Spleen (tissue), 11 donors: Measurements from ENCODE around the gene CR2. TPM values are rescaled to one million over a fixed set of nuclear protein-coding genes. Genes with fewer than 3 reads are reported as not detected.

Experiments used
- DNase-seq: peaks from one replicate; pipeline ENCODE4 v3.0.0-alpha.2; 2020
- H3K27ac ChIP-seq, 8 donors: fragments of 200-600 bp; sonication (generic) in 7 of 8; 1 replicate in 4 of 8; 2 replicates in 4 of 8; pipeline versions ENCODE4 v1.5.0 to v1.8.0; 2016 to 2021; ENCODE audit warnings: inconsistent platforms in 4 of 8, mild to moderate bottlenecking in 4 of 8, moderate library complexity in 1 of 8
- H3K27me3 ChIP-seq, 7 donors: fragments of 200-600 bp; sonication (generic) in 6 of 7; replicated peaks in 1 of 7; 1 replicate in 4 of 7; 2 replicates in 3 of 7; pipeline versions ENCODE4 v1.5.0 to v1.8.0; 2016 to 2021; ENCODE audit warnings: inconsistent platforms in 3 of 7, mild to moderate bottlenecking in 1 of 7
- H3K36me3 ChIP-seq, 6 donors: fragments of 200-600 bp; sonication (generic) in 5 of 6; 1 replicate in 4 of 6; 2 replicates in 2 of 6; pipeline versions ENCODE4 v1.5.0 to v1.8.0; 2016 to 2021; ENCODE audit warnings: inconsistent platforms in 2 of 6
- H3K4me1 ChIP-seq, 6 donors: fragments of 200-600 bp; sonication (generic) in 5 of 6; 1 replicate in 3 of 6; 2 replicates in 3 of 6; pipeline versions ENCODE4 v1.5.0 to v1.8.0; 2016 to 2021; ENCODE audit warnings: inconsistent platforms in 3 of 6
- H3K4me3 ChIP-seq, 8 donors: fragments of 200-600 bp; sonication (generic) in 7 of 8; 1 replicate in 4 of 8; 2 replicates in 4 of 8; pipeline versions ENCODE4 v1.5.0 to v1.8.0; 2016 to 2021; ENCODE audit warnings: inconsistent platforms in 4 of 8, mild to moderate bottlenecking in 4 of 8, moderate library complexity in 2 of 8
- H3K9me3 ChIP-seq, 8 donors: fragments of 200-600 bp; sonication (generic) in 7 of 8; 1 replicate in 4 of 8; 2 replicates in 4 of 8; pipeline versions ENCODE4 v1.5.0 to v1.8.0; 2016 to 2021; ENCODE audit warnings: inconsistent platforms in 4 of 8
- CTCF ChIP-seq, 11 experiments: fragments of 200-600 bp in 7 of 11; fragments of 450-650 bp in 4 of 11; sonication (generic) in 4 of 11; IDR thresholded peaks in 8 of 11; conservative IDR thresholded peaks in 3 of 11; 1 replicate in 7 of 11; 2 replicates in 4 of 11; pipeline versions ENCODE4 v1.4.0 to v1.8.0; 2016 to 2021; ENCODE audit warnings: antibody characterized with exemption in 11 of 11, inconsistent platforms in 4 of 11, mild to moderate bottlenecking in 1 of 11
- POLR2A ChIP-seq, 3 donors: fragments of 450-650 bp; IDR thresholded peaks; one replicate each; pipeline ENCODE4 v1.5.1; 2017; ENCODE audit warnings: antibody characterized with exemption in 3 of 3, mild to moderate bottlenecking in 1 of 3
- POLR2AphosphoS5 ChIP-seq, 3 donors: sonication (generic); formaldehyde crosslinking; IDR thresholded peaks; one replicate each; pipeline ENCODE4 v1.5.1; 2017; ENCODE audit warnings: antibody characterized with exemption in 3 of 3
- WGBS, 5 donors: extraction: QIAGEN DNeasy Blood & Tissue Kit in 3 of 5; methylation state at CpG; one replicate each; pipeline versions ENCODE4 v1.1.5 to v1.1.7; 2013 to 2018; 5-methylcytosine and 5-hydroxymethylcytosine counted together
- intact Hi-C: fragments of 100-400 bp; cut with DNase I; formaldehyde crosslinking; loops from one replicate; pipeline ENCODE4 v1.15.0; 2023; ENCODE audit warnings: low total_unique reads
- polyA plus RNA-seq, 3 donors: library from polyadenylated mRNA; stranded (reverse); fragments of 200-250 nt; gene quantifications; one replicate each; pipeline ENCODE4 v1.2.1, GENCODE V29; 2013
- total RNA-seq, 7 donors: library from RNA; depleted of rRNA in 3 of 7; stranded (reverse); fragments of >200 nt in 3 of 7; fragmentation: NEBNext Ultra II Directional in 4 of 7; extraction: Animal tissue kit (Norgen Biotek cat#: 25700) in 4 of 7; gene quantifications; one replicate each; pipeline versions ENCODE4 v1.1.0 to v1.2.1, GENCODE V29; 2016 to 2021
- donor health status: healthy with polysubstance abuse.
- donor health status: DM: no; HTN: no; CAD: no; lungs with moderate emphysema.
- donor health status: DM: no; HTN: no; CAD: no.
- donor health status: Bipolar disorder and iron deficiency.
- donor health status: healthy.
- donor health status: DM: no; HTN: no; CAD: no.
- donor health status: DM: yes; HTN: yes; CAD: no.

Gene CR2
- total and polyA plus RNA-seq, 10 donors = 87.2 to 284 (median 140) TPM

- peaks cover 0 to 42% (median 19%) of the 10 kb centered on the region in 6 donors for H3K36me3 ChIP-seq
- no peak overlapping the region for H3K27ac ChIP-seq
- no peak overlapping the region for H3K4me3 ChIP-seq
- no peak for DNase-seq
- intact Hi-C loops = no loop called here
- 87 to 94% (median 91%) methylated on average over 3 of the region's 3 CpGs for WGBS, 5 donors
- TF ChIP-seq CTCF (IDR thresholded peaks at IDR 0.05 in 8 of 11, conservative IDR thresholded peaks at IDR 0.05 in 3 of 11) = no peak
- no peak for TF ChIP-seq POLR2A (IDR thresholded peaks at IDR 0.05)
- TF ChIP-seq POLR2AphosphoS5 (IDR thresholded peaks at IDR 0.05) = no peak
- H3K27me3 ChIP-seq = no peaks in the 10 kb centered on the region
- peaks cover 0 to 26% (median 7%) of the 10 kb centered on the region in 6 donors for H3K4me1 ChIP-seq
- H3K9me3 ChIP-seq = no peaks in the 10 kb centered on the region
These were observed 49.8 kb downstream of the CR2 start for GRCh38 chr1:207503950-207504349.

GRCh38 chr1:207504438-207504837, 50.3 kb downstream of the CR2 start:
- Histone ChIP-seq H3K27me3 (no peaks in the 10 kb centered on the region), H3K27ac (no peak overlapping the region), H3K9me3 (no peaks in the 10 kb centered on the region), H3K4me1 (peaks cover 0 to 21% (median 2%) of the 10 kb centered on the region in 6 donors), H3K36me3 (peaks cover 0 to 47% (median 19%) of the 10 kb centered on the region in 6 donors), H3K4me3 (no peak overlapping the region)
- no peak for TF ChIP-seq POLR2AphosphoS5 (IDR thresholded peaks at IDR 0.05)
- no peak for TF ChIP-seq CTCF (IDR thresholded peaks at IDR 0.05 in 8 of 11, conservative IDR thresholded peaks at IDR 0.05 in 3 of 11)
- TF ChIP-seq POLR2A (IDR thresholded peaks at IDR 0.05) = no peak
- intact Hi-C loops = no loop called here
- DNase-seq = no peak

- Histone ChIP-seq H3K36me3 (peaks cover 0 to 84% (median 30%) of the 10 kb centered on the region in 6 donors), H3K4me3 (no peak overlapping the region), H3K27ac (no peak overlapping the region), H3K27me3 (no peaks in the 10 kb centered on the region), H3K4me1 (no peaks in the 10 kb centered on the region), H3K9me3 (no peaks in the 10 kb centered on the region)
- no peak for DNase-seq
- WGBS, 5 donors = 68 to 75% (median 71%) methylated on average over 1 of the region's 1 CpG
- intact Hi-C loops = no loop called here
- no peak for TF ChIP-seq CTCF (IDR thresholded peaks at IDR 0.05 in 8 of 11, conservative IDR thresholded peaks at IDR 0.05 in 3 of 11)
- TF ChIP-seq POLR2A (IDR thresholded peaks at IDR 0.05) = no peak
- TF ChIP-seq POLR2AphosphoS5 (IDR thresholded peaks at IDR 0.05) = no peak
These were observed 56.3 kb downstream of the CR2 start for GRCh38 chr1:207510444-207510843.

- no peaks in the 10 kb centered on the region for H3K4me1 ChIP-seq
- TF ChIP-seq CTCF (IDR thresholded peaks at IDR 0.05 in 8 of 11, conservative IDR thresholded peaks at IDR 0.05 in 3 of 11) (no peak), POLR2AphosphoS5 (IDR thresholded peaks at IDR 0.05) (no peak), POLR2A (IDR thresholded peaks at IDR 0.05) (no peak)
- no peak for DNase-seq
- no peak overlapping the region for H3K27ac ChIP-seq
- H3K36me3 ChIP-seq = peaks cover 0 to 48% (median 11%) of the 10 kb centered on the region in 6 donors
- intact Hi-C loops = no loop called here
- no peaks in the 10 kb centered on the region for H3K27me3 ChIP-seq
- H3K4me3 ChIP-seq = no peak overlapping the region
- WGBS, 5 donors = 91 to 97% (median 94%) methylated on average over 13 of the region's 13 CpGs
- H3K9me3 ChIP-seq = no peaks in the 10 kb centered on the region
These were observed 60.8 kb downstream of the CR2 start for GRCh38 chr1:207514890-207515289.
